GM23248 (cell line): ENCODE results near the gene METRNL.

ENCODE experiments used
- EZH2 ChIP-seq: fragments of 200-600 bp; sonication (generic); IDR thresholded peaks from 2 replicates; pipeline ENCODE4 v1.6.1; 2018; ENCODE audit warnings: antibody characterized with exemption, mild to moderate bottlenecking; ENCODE audit not compliant: insufficient read depth, poor library complexity, severe bottlenecking
- EZH2phosphoT487 ChIP-seq: fragments of 200-600 bp; sonication (generic); IDR thresholded peaks from 2 replicates; pipeline ENCODE4 v1.6.1; 2018; ENCODE audit warnings: antibody characterized with exemption, moderate library complexity, mild to moderate bottlenecking, low read depth; ENCODE audit not compliant: insufficient read depth

- TF ChIP-seq EZH2 (no peak), EZH2phosphoT487 (no peak)
These were observed 11.2 kb downstream of the METRNL start for GRCh38 chr17:83090444-83091256.
